ENCODE measurements around the gene NCK2.

DNA sequence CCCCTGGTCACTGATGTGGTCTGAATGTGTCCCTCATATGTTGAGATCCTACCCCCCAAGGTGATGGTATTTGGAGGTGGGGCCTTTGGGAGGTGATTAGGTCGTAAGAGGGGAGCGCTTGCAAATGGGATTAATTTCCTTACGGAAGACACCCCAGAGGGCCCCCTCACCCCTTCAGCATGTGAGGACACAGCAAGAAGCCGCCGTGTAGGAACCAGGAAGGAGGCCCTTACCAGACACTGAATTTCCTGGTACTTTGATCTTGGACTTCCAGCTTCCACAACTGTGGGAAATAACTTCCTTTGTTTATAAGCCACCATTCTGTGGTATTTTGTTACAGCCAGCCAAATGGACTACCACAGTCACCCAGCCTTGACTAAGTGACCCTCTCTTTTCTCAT lies 35.9 kb downstream of the NCK2 start:
- TF ChIP-seq FOXM1 (IDR thresholded peaks at IDR 0.05; ENCODE audit: borderline replicate concordance) (no peak), NFRKB (IDR thresholded peaks at IDR 0.05) (no peak), BHLHE40 (IDR thresholded peaks at IDR 0.05; ENCODE audit: borderline replicate concordance) (no peak), SUZ12 (IDR thresholded peaks at IDR 0.05) (no peak), ARNT (IDR thresholded peaks at IDR 0.05) (no peak), ELF4 (IDR thresholded peaks at IDR 0.05) (no peak), FOXK2 (IDR thresholded peaks at IDR 0.05) (no peak), TARDBP (IDR thresholded peaks at IDR 0.05) (no peak)

Data from HEK293T (cell line).